ENCODE measurements around the gene HTRA1.

HTRA1 gene

DNA sequence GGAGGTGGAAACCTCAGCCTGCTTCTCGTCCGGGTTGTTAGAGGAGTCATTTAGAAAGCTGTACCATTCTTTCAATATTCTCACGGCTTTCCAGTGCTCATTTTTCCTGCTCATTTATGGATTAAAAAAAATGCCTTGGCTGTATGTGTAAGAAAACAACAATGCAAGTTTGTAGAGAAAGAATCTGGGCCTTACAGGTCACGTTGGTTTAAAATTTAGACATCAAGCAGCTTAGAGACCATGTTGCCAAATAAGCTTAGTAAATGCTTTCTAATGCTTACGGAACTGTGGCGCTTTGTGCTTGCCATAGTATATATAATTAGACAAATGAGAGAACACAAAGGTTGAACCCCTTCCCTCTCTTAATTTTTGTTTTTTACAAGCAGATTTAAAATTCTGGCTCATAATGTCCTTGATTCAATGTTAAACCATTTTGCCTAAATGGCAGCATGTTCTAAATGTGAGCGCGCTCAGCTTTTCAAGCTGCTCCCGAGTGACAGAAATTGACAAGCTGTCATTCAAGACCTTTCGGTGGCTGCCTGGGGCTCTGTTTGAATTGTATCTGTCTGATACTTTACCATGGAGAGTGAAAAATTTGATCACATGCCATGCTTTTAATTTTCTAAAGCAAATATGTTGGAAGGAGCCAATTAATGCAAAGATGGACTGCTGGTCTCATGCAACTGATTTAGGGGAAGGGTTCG lies 5.8 kb upstream of the HTRA1 start:
- no peak for DNase-seq (ENCODE audit: low read depth)

DNA sequence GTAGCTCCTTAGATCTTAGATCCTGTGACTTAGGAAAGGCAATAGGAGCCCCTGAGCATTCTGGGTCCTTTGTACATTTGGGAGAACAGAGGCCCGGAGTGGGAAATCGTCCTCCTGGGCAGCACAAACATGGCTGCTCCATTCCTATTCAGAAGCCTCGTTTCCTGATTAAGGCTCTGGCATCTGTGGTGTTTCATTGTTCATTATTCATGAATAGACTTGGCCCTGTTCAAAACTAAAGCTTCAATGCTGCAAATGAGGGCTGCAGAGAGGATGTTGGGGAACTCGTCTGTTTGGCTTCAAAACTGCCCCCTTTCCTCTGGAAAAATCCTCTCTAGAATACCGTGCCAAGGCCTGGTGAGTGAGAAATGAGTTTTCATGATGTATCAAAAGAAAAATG lies 3.4 kb upstream of the HTRA1 start:
- DNase-seq (ENCODE audit: low read depth), result no peak

DNA sequence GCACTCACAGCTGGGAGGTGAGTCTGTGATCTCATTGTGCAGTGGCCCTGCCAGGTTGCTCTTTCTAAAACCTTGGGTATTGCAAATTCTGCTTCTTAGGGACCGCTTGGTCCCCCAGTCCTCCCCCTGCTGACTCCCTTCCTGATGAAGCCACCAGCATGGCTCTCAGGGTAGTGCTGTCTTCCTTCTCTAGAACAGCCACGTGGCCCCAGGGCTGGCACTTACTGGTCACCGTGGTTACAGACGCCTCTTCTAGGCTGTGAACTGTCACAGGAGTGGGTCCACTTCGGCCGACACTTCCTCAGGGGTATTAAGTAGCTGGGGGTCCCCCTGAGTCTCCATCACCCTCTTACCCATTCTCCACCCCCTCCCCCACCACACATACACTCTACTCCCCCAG lies 2.7 kb upstream of the HTRA1 start:
- DNase-seq (ENCODE audit: low read depth), result no peak

DNA sequence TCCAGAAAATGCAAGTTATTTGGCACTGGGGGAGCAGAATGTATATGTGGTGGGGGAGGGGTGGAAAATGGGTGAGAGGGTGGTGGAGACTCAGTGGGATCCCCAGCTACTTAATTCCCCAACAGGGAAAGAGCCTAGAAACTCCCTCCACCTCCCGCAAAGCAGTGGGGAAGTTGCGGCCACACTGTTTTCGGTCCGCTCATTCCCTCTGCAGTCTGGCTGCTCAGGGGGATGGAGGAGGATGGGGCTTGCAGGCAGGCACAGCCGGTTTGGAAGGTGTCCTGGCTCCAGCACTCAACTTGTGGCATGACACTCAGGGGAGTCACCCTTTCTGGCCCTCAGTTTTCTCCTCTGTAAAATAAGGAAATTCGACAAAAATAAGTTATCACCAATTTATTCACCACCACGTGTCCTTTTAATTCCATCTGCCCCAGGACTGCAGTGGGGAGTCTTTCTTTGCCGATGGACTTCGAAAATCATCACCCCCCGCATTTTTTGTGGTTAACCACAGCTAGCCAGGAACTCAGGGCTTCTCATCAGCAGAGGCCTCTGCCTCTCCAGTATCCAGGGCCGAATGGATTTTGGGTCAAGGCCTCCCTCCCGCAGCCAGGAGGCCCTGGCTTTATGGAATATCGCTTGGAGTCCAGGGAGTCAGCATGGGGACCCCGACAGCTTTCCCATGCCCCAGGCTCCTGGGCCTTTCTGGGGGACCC lies 1.6 kb upstream of the HTRA1 start:
- no peak for DNase-seq (ENCODE audit: low read depth)

GRCh38 chr10:122460891-122461293 lies 461 bp upstream of the HTRA1 start:
- DNase-seq (ENCODE audit: low read depth), result no peak

DNA sequence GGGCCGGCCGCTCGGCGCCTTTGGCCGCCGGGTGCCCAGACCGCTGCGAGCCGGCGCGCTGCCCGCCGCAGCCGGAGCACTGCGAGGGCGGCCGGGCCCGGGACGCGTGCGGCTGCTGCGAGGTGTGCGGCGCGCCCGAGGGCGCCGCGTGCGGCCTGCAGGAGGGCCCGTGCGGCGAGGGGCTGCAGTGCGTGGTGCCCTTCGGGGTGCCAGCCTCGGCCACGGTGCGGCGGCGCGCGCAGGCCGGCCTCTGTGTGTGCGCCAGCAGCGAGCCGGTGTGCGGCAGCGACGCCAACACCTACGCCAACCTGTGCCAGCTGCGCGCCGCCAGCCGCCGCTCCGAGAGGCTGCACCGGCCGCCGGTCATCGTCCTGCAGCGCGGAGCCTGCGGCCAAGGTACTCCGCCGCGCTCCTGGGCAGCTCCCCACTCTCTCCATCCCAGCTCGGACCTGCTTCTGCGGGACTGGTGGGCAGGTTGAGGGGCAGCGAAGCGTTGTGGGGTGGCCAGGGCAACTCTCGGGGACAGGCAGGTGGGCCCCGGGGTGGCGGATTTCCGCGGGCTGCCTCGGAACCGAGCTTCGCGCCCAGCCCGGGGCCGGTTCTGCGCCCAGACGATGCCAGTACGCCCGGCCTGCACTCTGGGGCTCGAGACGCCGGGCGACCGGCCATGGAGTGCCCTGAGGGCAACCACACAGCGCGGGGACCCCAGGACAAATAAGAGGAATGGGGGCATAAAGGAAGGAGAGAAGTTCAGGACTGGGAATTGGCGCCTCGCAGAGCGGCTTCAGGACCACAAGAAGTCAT lies 578 bp downstream of the HTRA1 start:
- no peak for DNase-seq (ENCODE audit: low read depth)

- no peak for DNase-seq (ENCODE audit: low read depth)
Measured at GRCh38 chr10:122462533-122463465, 1.4 kb downstream of the HTRA1 start.

- DNase-seq (ENCODE audit: low read depth), result no peak
Measured at GRCh38 chr10:122463466-122464249, 2.3 kb downstream of the HTRA1 start.

DNA sequence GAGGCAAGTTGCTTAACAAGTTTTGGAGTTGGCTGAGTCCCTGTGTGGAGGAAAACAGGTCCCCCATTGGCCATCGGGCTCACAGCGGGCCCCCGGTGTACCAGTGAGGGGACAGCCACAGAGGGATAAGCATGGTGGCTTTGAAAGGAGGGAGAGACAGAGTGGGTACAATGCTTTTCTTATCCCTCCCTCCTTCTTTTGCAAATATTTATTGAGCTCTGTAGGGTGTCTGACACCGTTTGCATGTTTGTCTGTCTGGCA lies 2.8 kb downstream of the HTRA1 start:
- DNase-seq (ENCODE audit: low read depth), result no peak

DNA sequence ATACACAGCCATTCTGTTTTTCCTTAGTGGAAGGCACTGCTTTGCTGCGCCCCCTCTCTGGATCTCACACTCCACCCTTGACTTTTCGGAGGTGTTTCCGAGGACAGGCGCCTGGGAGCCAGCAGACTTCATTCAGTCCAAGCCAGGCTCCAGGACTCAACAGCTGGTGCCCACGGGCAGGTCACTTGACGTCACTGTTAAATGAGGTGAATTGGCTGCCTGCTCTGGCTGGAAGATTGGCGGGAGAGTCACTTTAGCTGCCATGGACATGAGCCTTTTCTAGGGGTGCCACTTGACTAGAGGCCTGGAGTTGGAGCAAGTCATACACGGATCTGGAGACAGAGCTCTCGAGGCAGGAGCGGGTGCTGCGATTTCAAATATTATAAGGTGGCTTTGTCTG lies 3.2 kb downstream of the HTRA1 start:
- DNase-seq (ENCODE audit: low read depth), result no peak

DNA sequence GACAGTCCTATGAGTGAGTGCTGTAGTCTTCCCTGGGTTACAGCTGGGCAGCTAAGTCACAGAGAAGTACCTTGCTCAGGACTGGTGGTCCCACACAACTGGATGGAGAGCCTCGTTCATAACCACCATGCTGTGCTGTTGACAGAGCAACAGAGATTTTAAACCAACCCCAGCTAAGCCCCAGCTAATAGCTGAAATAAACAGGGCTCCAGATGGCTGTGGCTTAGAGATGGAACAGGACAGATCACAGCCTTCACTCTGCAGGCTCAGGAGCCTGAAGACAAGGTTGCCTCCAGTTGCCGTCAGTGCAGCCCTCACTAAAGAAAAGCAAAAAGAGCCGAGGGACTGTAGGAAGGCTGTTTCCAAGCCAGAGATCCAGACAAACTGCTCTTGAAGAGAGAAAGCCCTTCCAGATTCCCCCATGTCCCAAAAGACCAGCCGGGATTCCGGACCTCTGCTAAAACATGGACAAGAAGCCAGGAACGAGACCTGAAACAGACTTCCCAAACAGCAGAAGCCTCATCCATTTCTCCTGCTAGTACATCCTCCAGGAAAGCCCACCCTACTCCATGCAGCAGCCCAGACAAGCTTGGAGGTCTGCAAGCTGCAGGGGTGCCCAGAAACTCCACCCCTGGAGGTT lies 4.2 kb downstream of the HTRA1 start:
- DNase-seq (ENCODE audit: low read depth), result no peak

GRCh38 chr10:122466951-122467381 lies 5.6 kb downstream of the HTRA1 start:
- no peak for DNase-seq (ENCODE audit: low read depth)

GRCh38 chr10:122467701-122468100 lies 6.3 kb downstream of the HTRA1 start:
- DNase-seq (ENCODE audit: low read depth), result no peak

- no peak for DNase-seq (ENCODE audit: low read depth)
Measured at GRCh38 chr10:122468307-122468925, 7.1 kb downstream of the HTRA1 start.

GRCh38 chr10:122468926-122469781 lies 7.8 kb downstream of the HTRA1 start:
- no peak for DNase-seq (ENCODE audit: low read depth)

GRCh38 chr10:122469848-122470247 lies 8.5 kb downstream of the HTRA1 start:
- no peak for DNase-seq (ENCODE audit: low read depth)

- no peak for DNase-seq (ENCODE audit: low read depth)
Measured at GRCh38 chr10:122471531-122472177, 10.3 kb downstream of the HTRA1 start.

DNA sequence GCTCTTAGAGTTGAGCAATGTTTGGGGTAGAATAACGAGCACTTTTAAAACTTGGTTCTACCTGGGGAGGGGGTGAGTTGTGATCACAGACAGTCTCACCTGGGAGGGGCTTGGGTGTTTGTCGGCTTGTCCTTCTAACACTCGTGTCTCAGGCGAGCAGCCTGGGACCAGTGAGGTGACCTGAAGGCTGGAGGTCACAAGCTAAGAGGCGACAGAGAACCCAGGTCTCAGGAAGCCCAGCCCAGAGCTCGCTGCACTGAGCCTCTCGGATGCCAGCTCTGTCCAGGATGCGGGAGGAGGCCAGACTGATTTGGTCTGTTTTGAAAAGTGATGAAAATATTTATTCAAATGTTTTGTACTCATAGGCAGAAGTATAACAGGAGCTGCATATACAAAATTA lies 11.8 kb downstream of the HTRA1 start:
- DNase-seq (ENCODE audit: low read depth), result no peak

All from stimulated activated CD8-positive, alpha-beta memory T cell treated with anti-CD3 and anti-CD28 coated beads, Interleukin-15, amount 100 ng/mL, for 24 hours (primary cell).